ENCODE data around the gene BUD31.
A peak's percentile ranks its signal among the peaks of the same experiment; 100 is the strongest.
"Not testable (repeated sequence)": the region's sequence is repeated elsewhere in the genome, so short reads cannot be mapped to it uniquely, and the experiment has no call there.

BUD31 gene

GRCh38 chr7:99408379-99409191 lies at the start of gene BUD31, which contains the start of gene PDAP1:
Gene BUD31, plus strand, starts transcription at chr7:99408969. Its CDS starts 2,124 bp downstream, at chr7:99411093.
Gene PDAP1, minus strand, starts transcription at chr7:99408597. Its CDS starts 49 bp downstream, at chr7:99408548.
- peak; percentile 84 to 90 (median 85) for DNase-seq (ENCODE audit: low read depth in 4 of 4, low spot score in 1 of 4)

DNA sequence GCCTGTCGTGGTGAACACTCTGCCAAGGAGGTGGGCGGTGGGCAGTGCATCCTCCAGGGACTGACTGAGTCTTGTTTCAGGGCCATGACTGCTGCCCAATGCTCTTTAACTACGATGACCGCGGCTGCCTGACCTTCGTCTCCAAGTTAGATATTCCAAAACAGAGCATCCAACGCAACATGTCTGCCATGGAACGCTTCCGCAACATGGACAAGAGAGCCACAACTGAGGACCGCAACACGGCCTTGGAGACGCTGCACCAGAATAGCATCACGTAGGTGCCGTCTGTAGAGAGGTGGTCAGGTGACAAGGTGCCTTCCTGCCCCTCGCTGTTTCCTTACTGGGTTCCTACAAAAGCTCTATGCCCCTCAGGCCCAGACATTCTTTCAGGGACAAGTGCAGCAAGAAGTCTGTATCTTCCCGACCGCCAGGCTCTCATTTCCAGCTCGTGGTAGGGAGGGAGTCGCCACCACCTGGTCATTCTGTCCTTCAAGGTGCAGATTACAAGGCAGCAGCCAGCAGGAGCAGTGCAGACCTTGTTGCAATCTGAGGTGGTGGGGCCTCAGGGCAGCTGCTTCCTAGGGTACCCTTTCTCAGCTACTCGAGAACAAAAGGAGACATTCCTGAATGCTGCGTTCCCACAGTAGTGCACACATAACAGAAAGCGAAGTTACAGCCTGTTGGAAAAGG lies 49.2 kb upstream of the BUD31 start:
- DNase-seq (ENCODE audit: low read depth in 4 of 4, low spot score in 1 of 4) = no peak

DNA sequence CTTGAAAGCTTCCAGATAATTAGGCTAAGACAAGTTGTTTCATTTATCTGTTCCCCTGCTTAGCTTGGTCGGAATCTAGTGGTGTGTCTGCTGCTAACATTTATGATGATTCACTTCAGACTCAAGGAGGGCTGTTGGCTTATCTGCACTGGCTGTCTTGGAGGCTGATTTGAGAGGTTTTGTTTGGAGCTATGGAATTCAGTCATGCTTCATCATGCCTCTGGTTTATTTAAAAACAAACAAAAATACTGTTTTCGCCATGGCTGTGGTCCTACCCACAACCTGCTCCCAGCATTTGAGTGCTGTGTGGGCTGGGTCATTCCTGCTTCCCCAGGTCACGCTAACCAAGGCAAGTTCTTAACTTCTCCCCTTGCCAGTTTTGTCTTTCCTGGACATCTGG lies 46.0 kb upstream of the BUD31 start:
- DNase-seq (ENCODE audit: low read depth in 4 of 4, low spot score in 1 of 4) = no peak

DNA sequence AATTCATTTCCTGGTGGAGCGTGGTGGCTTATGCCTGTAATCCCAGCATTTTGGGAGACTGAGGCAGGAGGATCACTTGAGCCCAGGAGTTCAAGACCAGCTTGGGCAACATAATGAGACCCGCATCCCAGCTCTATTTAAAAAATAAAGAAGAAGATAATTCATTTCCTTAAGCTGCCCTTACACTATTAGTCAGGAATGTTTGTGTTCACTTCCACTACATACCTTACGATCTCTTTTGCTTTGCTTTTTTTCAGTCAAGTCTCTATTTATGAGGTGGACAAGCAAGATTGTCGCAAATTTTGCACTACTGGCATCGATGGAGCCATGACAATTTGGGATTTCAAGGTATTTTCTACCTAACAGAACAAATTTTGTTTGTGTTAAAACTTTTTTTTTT lies 45.5 kb upstream of the BUD31 start:
- DNase-seq (ENCODE audit: low read depth in 4 of 4, low spot score in 1 of 4) = no peak

DNA sequence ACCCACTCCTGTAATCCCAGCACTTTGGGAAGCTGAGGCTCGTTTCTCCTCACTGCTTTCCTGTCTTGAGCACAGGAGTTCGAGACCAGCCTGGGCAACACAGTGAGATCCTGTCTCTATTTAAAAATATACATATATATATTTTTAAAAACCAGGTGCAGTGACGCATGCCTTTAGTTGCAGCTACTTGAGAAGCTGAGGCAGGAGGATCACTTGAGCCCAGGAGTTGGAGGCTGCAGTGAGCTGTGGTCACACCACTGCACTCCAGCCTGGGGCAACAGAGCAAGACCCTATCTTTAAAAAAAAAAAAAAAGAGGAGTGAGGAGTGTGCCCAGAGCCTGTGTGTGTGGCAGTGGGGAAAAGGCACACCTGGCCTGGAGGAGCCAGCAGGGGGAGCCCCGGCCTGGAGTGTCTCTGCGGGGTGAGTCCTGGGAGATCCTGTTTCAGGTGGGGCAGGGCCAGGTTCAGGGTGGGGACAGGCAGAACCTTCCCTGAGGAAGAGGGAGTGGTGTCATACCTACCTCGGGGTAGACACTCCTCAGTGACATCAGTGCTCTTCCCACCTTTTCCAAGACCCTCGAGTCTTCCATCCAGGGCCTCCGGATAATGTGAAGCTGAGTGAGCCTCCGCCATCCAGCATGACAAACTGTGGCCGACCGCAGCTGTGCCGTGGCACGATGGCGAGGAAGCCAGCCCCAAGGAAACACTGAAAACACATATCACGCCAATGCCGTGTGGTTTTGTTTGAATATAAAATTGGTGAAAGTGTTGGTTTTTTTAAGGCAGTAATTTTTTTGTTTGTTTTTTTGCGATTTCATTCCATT lies 43.2 kb upstream of the BUD31 start:
- DNase-seq (ENCODE audit: low read depth in 4 of 4, low spot score in 1 of 4) = peak in 1 of 4 experiments; percentile 37

DNA sequence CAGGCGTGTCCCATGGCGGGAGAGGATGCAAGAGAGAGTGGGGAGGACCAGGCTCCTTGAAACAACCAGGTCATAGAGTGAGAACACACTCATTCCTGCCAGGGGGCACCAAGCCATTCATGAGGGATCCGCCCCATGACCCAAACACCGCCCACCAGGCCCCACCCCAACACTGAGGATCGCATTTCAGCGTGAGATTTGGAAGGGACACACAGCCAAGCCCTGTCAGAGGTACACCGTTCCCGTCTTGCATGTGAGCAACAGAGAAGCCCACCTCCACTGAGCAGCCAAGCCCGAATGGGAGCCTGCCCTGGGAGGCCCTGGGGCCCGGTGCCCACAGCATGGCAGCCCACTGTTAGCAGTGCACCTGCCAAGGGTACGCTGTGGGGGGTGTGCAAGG lies 42.1 kb upstream of the BUD31 start:
- DNase-seq (ENCODE audit: low read depth in 4 of 4, low spot score in 1 of 4) = no peak

- no peak for DNase-seq (ENCODE audit: low read depth in 4 of 4, low spot score in 1 of 4)
Measured at GRCh38 chr7:99368750-99369389, 39.9 kb upstream of the BUD31 start.

- no peak for DNase-seq (ENCODE audit: low read depth in 4 of 4, low spot score in 1 of 4)
Measured at GRCh38 chr7:99369767-99370391, 38.9 kb upstream of the BUD31 start.

- DNase-seq (ENCODE audit: low read depth in 4 of 4, low spot score in 1 of 4) = no peak
Measured at GRCh38 chr7:99371376-99371920, 37.3 kb upstream of the BUD31 start.

GRCh38 chr7:99372275-99373090 lies 36.3 kb upstream of the BUD31 start:
- DNase-seq (ENCODE audit: low read depth in 4 of 4, low spot score in 1 of 4) = no peak

DNA sequence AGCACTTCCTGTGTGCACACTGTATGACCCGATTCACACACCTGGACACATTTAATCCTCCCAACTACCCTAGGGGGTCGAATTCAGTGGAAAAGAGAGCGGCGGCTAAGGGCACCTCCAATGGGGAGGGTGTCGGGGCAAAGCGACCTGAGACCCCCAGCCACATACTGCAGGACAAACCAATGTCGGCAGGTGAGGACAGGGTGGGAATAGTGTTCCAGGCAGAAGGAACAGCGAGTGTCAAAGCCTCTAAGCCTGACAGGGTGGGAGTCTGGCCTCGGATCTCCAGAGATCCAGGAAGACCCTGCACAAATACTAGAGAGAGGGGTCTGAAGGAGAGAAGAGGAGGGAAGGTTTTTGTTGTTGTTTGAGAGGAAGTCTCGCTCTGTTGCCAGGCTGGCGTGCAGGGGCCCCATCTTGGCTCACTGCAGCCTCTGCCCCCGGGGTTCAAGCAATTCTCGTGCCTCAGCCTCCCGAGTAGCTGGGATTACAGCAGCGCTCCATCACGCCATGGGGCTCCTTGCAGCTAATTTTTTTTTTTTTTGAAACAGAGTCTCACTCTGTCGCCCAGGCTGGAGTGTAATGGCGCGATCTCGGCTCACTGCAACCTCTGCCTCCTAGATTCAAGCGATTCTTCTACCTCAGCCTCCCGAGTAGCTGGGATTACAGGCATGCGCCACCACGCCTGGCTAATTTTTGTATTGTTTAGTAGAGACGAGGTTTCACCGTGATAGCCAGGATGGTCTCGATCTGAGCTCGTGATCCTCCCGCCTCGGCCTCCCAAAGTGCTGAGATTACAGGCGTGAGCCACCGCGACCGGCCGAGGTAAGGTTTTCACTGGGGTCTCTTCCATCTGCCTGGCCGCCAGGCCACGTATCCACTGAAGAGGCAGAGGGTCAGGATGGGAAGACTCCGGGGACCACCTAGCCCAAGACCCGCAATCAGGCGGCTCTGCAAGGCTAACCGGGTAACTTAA lies 35.4 kb upstream of the BUD31 start:
- no peak for DNase-seq (ENCODE audit: low read depth in 4 of 4, low spot score in 1 of 4)

DNA sequence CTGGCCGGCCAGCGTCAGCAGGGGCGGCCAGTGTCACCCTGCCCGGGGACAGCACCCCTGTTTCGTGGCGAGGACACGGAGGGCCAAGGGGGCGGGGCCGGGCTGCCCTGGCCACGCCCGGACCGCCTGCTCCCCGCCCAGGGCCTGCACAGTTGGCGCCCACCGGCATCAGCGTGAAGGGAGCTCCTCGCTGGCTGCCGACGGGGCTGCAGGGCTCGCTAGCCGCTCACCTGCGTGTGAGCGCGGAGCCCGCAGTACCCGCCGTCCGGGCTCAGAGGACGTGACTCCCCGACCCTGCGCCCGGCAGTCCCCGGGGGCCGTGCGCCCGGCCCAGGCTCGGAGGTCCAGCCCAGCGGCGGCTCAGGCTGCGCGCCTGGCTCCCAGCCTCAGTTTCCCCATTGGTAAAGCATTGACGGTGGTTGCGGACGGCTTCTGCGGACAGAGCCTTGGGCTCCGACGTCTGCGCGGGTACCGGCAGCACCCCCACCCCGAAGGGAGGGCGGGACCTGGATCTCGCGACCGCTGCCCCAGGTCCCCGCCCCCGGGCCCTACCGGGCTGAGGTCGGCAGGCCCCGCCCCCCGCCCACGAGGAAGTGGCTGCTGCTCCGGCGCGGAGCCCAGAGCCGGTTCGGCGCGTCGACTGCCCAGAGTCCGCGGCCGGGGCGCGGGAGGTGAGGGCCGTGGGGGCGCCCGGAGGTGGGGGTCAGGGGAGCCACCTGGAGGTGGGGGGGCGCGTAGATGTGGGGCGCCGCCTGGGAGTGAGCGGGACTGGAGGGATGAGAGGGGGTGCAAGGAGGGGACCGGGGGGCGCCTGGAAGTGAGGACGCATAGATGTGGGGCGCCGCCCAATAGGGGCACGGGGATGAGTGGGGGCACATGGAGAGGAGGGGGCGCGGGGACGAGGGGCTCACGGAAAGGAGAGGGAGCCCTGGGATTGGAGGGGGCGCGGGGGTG lies 34.4 kb upstream of the BUD31 start, which contains the start of gene ARPC1B:
Gene ARPC1B (plus strand): TSS at position 620 of the 954 bp plus-strand sequence. CDS start 10,985 bp downstream, outside the sequence.
- DNase-seq (ENCODE audit: low read depth in 4 of 4, low spot score in 1 of 4) = peak in 3 of 4 experiments; percentile 79 to 88 (median 80)

DNA sequence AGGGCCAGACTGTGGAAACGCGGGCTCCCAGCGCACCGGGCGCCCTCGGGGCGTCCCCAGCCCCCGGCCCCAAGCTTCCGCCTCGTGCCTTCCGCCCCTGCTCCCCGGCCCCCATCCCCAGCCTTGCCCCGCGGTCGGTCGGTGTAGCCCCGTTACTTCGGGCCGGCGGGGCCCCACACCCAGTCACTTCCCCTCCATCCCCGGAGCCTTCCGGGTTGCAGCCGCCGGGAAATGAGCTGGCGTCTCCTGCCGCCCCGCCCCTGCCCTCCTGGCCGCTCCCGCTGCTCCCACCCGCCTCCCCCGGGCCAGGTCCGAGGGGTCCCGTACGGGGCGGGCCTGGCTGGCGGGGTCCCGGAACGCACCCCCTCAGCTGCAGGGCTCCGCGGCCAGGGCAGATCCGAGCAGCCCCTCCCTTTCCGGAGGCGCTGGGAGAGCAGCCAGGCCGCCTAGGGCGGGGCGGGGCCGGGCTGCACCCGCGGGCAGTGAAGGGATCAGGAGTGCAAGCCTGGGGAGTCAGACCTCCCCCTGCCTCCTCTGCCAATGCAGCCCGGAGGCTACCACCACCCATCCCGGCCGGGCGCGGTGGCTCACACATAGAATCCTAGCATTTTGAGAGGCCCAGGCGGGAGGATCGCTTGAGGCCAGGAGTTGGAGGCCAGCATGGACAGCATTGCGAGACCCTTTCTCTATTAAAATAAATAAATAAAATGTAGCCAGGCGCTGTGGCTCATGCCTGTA lies 33.5 kb upstream of the BUD31 start:
- peak in 1 of 4 experiments; percentile 60 for DNase-seq (ENCODE audit: low read depth in 4 of 4, low spot score in 1 of 4)

GRCh38 chr7:99379043-99379577 lies 29.7 kb upstream of the BUD31 start:
- DNase-seq (ENCODE audit: low read depth in 4 of 4, low spot score in 1 of 4) = peak in 1 of 4 experiments; percentile 32

- DNase-seq (ENCODE audit: low read depth in 4 of 4, low spot score in 1 of 4) = not testable (repeated sequence)
Measured at GRCh38 chr7:99379693-99380031, 29.1 kb upstream of the BUD31 start.
